GM12892 (cell line): ENCODE data around the gene SPHK2.
"Not testable (repeated sequence)": the region's sequence is repeated elsewhere in the genome, so short reads cannot be mapped to it uniquely, and the experiment has no call there.

Experiments used
- DNase-seq: peaks from one replicate; pipeline ENCODE4 v3.0.0; 2011; ENCODE audit not compliant: insufficient read length
- FAIRE-seq: peaks from 2 replicates; lab custom pipeline; 2011; peaks lifted over from hg19 to GRCh38; lab: Jason Lieb, UNC
- POLR2A ChIP-seq: IDR thresholded peaks from 2 replicates; pipeline ENCODE4 v1.6.1; 2011; ENCODE audit warnings: low read depth, low read length, control low read depth
- POLR2AphosphoS5 ChIP-seq: IDR thresholded peaks from 2 replicates; pipeline ENCODE4 v1.6.1; 2011; ENCODE audit warnings: low read depth, low read length, control low read depth
- TAF1 ChIP-seq: IDR thresholded peaks from 2 replicates; pipeline ENCODE4 v1.6.1; 2011; ENCODE audit warnings: low read depth, mild to moderate bottlenecking, control low read depth, low read length, borderline replicate concordance

Gene SPHK2

DNA sequence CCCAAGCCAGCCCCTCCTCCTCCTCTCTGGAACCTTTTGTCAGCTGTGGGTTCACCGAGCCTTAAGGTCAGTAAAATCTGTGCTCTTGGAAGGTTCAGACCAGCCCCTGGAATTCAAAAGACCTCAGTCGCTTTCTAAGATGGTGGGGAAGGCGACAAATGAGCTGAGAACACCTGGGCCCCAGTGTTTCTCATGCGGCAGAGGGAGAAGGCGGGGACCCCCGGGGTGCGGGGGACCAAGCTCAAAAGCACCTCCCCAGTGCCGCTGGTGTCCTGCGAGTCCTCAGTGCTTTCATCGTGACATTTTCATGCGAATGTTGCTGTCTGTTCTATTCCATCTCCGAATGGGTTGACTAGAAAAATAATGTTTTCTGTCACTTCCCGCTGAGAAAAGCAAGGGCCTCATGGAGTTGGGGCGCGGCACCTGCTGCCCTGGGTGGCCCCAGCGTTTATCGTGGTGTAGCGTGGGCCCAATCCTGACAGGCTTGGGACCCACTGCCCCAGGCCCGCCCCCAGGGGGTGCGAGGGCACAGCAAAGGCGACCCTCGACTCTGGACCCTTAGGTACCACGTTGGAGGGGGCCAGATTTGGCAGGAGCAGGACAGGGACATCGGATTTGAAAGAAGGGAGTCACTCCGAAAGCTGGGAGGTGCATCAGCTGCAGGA, 54.3 kb downstream of the SPHK2 start:
- FAIRE-seq: no peak
- DNase-seq: no peak
- no peak for TF ChIP-seq POLR2AphosphoS5
- TF ChIP-seq TAF1: no peak
- TF ChIP-seq POLR2A: no peak

GRCh38 chr19:48674216-48674809, 55.0 kb downstream of the SPHK2 start:
- no peak for TF ChIP-seq POLR2AphosphoS5
- DNase-seq (no peak), FAIRE-seq (no peak)

GRCh38 chr19:48674921-48675824, 55.9 kb downstream of the SPHK2 start:
- no peak for TF ChIP-seq POLR2A
- DNase-seq: peak; percentile 93
- peak; percentile 87 for FAIRE-seq

- TF ChIP-seq TAF1: no peak
- no peak for TF ChIP-seq POLR2A
- TF ChIP-seq POLR2AphosphoS5: no peak
- DNase-seq (no peak), FAIRE-seq (no peak)
These were observed 57.2 kb downstream of the SPHK2 start for GRCh38 chr19:48676487-48676886.

GRCh38 chr19:48676887-48677286, 57.6 kb downstream of the SPHK2 start:
- TF ChIP-seq TAF1 (no peak), POLR2AphosphoS5 (no peak), POLR2A (no peak)
- FAIRE-seq (no peak), DNase-seq (no peak)

GRCh38 chr19:48678201-48678600, 58.9 kb downstream of the SPHK2 start:
- FAIRE-seq: no peak
- no peak for DNase-seq
- TF ChIP-seq TAF1: no peak
- TF ChIP-seq POLR2AphosphoS5: no peak
- TF ChIP-seq POLR2A: no peak

DNA sequence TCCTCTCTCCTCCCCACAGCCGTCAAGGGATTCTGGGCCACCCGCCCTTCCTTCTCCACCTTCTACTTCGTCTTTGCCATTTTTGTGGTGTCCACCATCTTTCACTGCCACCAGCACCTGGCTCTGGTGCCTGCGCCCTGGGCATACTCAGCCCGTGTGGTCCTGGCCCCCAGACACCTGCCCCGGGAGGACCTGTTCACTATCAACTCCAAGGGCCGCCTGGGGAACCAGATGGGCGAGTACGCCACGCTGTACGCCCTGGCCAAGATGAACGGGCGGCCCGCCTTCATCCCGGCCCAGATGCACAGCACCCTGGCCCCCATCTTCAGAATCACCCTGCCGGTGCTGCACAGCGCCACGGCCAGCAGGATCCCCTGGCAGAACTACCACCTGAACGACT, 60.7 kb downstream of the SPHK2 start:
- FAIRE-seq, DNase-seq: not testable (repeated sequence)
